Measurements from ENCODE around the gene CD22.

- TF ChIP-seq CTCF (IDR thresholded peaks at IDR 0.05; ENCODE audit: low read depth, low read length, missing input control) (no peak), JUND (IDR thresholded peaks at IDR 0.05) (no peak), REST (IDR thresholded peaks at IDR 0.05) (no peak), ZBTB33 (IDR thresholded peaks at IDR 0.05) (no peak)
Measured at GRCh38 chr19:35292421-35293362, 36.3 kb upstream of the CD22 start.
